Activated effector memory CD4-positive, alpha-beta T cell treated with anti-CD3 and anti-CD28 coated beads, Interleukin-2, amount 50 U/mL, for 16 hours (primary cell): ENCODE data around the gene BEX4.

Source experiments
- DNase-seq: peaks from one replicate; pipeline ENCODE4 v3.0.0-alpha.2; 2020

Gene BEX4

DNA sequence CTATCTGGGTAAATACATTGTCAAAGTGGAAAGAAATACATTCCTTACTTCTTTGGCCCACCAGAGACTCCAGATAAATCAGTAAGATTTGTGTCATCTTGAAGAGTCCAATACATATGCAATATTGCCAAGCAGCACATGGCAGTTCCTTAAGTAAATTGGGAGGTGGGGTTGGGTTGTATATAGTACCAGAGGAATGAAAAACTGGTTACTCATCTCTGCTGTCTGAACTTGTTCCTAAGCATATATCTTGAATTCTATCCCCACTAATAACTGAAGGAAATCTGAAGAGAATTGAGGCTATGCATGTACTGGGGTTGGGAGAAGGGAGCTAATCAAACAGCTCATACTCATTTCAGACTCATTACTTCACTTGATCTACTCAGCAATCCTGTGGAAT, 25.2 kb downstream of the BEX4 start:
- no peak for DNase-seq

DNA sequence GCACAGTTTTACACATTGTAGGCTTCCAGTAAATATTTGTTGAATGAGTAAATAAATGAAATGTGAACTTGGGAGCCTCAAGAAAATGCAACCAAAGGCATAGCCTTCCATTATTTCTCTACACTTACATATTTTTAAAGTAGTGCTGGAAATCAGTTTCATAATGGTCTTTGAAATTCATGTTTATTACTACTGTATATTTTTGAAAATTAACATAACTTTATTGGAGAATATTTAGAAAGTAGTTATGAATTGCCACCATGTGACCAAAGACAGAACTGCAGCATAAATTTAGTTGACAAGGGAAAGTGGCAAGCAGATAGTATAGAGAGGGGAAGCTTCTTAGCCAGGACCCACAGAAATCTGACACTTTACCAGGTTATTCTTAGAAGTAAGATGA, 33.6 kb downstream of the BEX4 start:
- no peak for DNase-seq

DNA sequence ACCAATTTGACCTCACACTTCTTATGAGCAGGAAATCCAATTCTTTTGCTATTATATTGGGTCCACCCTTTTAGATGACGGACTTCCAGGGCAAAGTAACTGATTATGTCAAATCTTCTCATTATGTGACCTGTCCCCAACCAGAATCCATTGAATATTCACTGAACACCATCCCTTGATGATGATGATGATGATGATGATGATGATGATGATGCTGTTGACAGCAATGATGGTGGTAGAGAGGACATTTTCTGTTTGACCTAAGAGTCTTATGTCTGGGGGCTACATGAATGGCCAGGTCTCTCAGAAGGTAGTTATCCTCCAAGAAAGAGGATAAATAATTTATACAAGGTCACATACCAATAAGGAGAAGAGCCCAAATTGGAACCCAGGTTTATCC, 34.9 kb downstream of the BEX4 start:
- DNase-seq, result no peak

DNA sequence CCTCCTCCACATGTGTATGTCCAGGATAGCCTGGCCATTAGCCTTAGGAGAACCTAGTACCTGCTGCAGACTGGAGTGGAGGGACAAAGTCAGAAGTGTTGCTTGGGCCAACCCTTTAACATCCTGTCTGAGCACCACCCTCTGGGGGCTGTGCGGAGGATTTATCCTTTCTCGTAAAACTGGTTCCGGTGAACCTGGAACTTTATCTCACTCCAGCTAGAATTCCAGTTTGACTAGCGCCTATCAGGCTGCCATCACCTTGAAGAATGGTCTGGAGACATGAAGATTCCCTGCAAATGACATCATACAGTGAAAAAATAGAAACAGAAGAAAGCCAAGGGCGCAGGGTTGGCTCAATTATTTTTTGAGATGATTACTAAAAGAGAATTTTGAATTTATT, 36.1 kb downstream of the BEX4 start:
- no peak for DNase-seq

DNA sequence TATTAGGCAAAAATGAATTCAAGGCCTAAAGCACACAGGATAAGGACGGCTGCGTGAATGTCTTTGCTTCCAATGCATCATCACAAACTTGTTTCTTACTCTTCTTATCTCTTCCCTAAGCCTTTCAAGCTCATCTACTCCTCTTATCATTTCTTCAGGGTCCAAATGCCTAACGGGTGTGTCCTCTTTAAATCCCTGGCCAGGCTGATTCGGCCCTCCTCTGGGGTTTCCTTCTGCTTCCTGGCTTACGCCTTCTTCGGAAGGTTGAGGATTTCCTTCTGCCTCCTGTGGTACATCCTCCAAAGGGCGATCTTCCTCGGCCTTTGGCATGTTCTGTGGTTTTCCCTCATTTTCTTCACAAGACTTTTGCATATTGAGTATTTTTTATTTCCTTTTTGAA, 38.7 kb downstream of the BEX4 start:
- no peak for DNase-seq

DNA sequence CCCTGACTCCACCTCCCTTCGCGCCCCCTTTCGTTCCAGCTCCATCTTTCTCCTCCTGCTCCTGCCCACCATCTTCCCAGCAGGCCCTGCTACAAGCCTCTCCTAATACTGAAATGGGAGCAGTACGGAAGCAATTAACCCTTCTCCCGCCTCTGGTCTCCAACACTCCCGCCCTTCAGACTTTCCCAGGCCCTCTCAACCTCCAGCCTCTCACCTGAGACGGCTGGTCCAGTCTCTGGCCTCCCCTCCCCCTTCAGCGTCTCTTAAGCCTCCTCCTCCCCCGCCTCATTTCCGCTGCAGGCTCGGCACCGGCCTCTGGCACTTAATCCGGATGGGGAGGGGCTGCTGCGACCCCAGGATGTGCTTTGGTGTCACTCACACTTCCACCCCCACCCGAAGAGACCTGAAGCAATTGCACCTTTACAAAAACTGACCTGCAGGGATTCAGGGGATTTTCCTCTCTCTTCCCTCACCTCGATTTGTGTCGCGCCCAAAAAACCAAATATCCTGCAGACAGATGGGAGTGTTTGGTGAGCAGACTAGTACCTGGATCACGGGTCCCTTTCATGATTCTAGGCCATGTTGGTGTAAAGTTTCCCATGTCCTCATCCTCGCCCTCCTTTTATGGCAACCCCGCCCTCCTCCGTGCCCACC, 39.4 kb downstream of the BEX4 start:
- DNase-seq, result peak; percentile 72

DNA sequence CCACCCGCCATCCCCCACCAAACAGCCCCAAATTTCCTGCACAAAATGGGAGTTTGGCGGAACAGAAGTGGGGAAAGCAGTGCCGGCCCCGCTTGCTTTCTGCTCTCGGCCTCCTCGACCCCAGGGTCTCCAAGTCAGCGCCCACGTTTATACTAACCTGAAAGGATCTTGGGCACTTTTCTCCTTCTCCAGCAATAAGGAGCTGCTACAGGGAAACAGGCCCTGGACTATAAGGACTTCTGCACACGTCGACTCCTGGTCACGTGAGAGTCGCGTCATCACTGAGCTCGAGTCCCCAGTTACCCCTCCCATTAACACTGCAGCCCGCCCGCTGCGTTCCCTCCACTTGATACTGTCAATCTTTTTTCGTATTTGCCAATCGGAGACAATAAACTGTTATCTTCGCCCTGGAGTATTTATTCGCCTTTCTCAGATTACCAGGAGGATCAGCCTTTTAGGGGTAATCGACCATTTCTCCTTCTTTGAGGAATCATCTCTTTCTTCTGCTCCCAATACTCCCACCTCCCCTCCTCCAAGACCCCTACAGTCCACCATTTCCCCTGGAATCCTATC, 40.1 kb downstream of the BEX4 start, which contains the start of gene TCEAL8:
Gene TCEAL8 (minus strand): TSS at position 235 of the 573 bp plus-strand sequence. CDS start 1,176 bp downstream, outside the sequence.
- DNase-seq, result peak; percentile 82

DNA sequence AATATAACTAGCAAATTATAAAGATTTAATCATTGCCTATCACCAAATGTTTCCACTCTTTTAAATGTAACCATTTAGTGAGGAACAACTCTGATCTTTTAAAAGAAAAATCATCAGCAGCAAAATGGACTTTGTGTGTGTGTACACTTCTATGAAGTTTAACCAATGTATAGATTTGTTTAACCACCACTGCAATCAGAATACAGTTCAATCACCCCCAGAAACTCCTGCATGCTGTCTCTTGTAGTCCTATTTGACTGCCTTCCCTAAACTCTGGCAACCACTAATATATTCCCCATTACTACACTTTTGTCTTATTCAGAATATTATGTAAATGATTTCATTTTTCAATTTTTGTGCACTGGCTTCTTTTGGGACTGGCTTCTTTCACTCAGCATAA, 41.7 kb downstream of the BEX4 start:
- no peak for DNase-seq

DNA sequence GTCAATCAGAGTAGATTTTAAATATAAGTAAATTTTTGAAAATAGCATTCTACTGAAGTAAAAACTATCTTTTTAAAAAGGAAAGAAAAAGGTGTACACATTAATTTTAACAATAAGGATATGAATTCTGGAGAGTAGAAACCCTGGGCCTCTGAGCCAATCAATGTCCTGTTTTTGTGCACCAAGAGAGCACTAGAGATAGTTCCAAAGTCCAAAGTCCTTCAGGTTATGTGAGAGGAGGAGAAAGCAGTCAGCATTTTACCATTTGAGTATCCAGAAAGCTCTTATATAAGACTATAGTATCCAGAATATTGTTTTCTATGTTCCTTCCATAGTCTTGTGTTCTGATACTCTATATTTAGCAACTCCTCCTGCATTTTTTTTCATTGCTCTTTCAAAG, 43.4 kb downstream of the BEX4 start:
- no peak for DNase-seq
